IMR-90 (cell line): ENCODE measurements around the gene CDH26. TPM values are rescaled to one million over a fixed set of nuclear protein-coding genes. Genes with fewer than 3 reads are reported as not detected.

Experiments used
- ATAC-seq: fragments of 200-7000 bp; cut with Tn5 transposase; 2 replicates; pipeline ENCODE4 v1.9.1; 2020; ENCODE audit warnings: low read depth, mild to moderate bottlenecking, moderate library complexity
- BruUV-seq: library from RNA; stranded (reverse); fragments of 400-500 nt; replicated peaks from 2 replicates; lab custom pipeline; 2021; lab: Mats Ljungman, UMichigan
- CTCF ChIA-PET: fragments of 300-600 bp; formaldehyde crosslinking; extraction: SDS; loops from one replicate; lab custom pipeline; 2021; ENCODE audit warnings: antibody characterized with exemption; lab: Yijun Ruan, JAX
- POLR2A ChIA-PET: fragments of 300-600 bp; sonication (Branson Sonifier 250); formaldehyde crosslinking; loops from one replicate; lab custom pipeline; 2022; ENCODE audit warnings: antibody characterized with exemption; ENCODE audit not compliant: unreplicated experiment; lab: Charles Lee
- DNase-seq: peaks from one replicate; pipeline ENCODE4 v3.0.0; 2013
- H2AFZ ChIP-seq: replicated peaks from 2 replicates; pipeline ENCODE3; 2013; ENCODE audit warnings: low read length, mild to moderate bottlenecking; ENCODE audit not compliant: poor library complexity
- H2AK5ac ChIP-seq: 2 replicates; pipeline ENCODE4 v1.6.1; 2013; ENCODE audit warnings: low read depth, low read length, inconsistent platforms
- H2AK9ac ChIP-seq: replicated peaks from 2 replicates; pipeline ENCODE3; 2013; ENCODE audit warnings: mild to moderate bottlenecking, low read depth, low read length, moderate library complexity; ENCODE audit not compliant: poor library complexity
- H2BK120ac ChIP-seq: 2 replicates; pipeline ENCODE4 v1.6.1; 2013; ENCODE audit warnings: low read depth, low read length, inconsistent platforms
- H2BK15ac ChIP-seq: 3 replicates; pipeline ENCODE4 v1.6.1; 2013; ENCODE audit warnings: low read depth, low read length, inconsistent platforms
- H2BK20ac ChIP-seq: 2 replicates; pipeline ENCODE4 v1.6.1; 2013; ENCODE audit warnings: low read depth, mild to moderate bottlenecking, inconsistent platforms, low read length, moderate library complexity
- H2BK5ac ChIP-seq: 2 replicates; pipeline ENCODE4 v1.6.1; 2013; ENCODE audit warnings: mild to moderate bottlenecking, low read depth, low read length, inconsistent platforms; ENCODE audit not compliant: poor library complexity, severe bottlenecking
- H3K14ac ChIP-seq: replicated peaks from 2 replicates; pipeline ENCODE4 v1.6.1; 2013; ENCODE audit warnings: low read depth, low read length, inconsistent platforms
- H3K18ac ChIP-seq: 2 replicates; pipeline ENCODE4 v1.6.1; 2013; ENCODE audit warnings: low read depth, low read length, control low read depth
- H3K23ac ChIP-seq: 2 replicates; pipeline ENCODE4 v1.6.1; 2013; ENCODE audit warnings: low read depth, low read length, inconsistent platforms
- H3K27ac ChIP-seq: 2 replicates; pipeline ENCODE4 v1.5.1; 2013; ENCODE audit warnings: mild to moderate bottlenecking, control low read depth, low read length; ENCODE audit not compliant: insufficient read depth
- H3K27me3 ChIP-seq: 2 replicates; pipeline ENCODE4 v1.6.1; 2013; ENCODE audit warnings: low read length; ENCODE audit not compliant: control insufficient read depth, insufficient read depth
- H3K36me3 ChIP-seq: 2 replicates; pipeline ENCODE4 v1.6.1; 2013; ENCODE audit warnings: low read length, mixed read lengths; ENCODE audit not compliant: control insufficient read depth, insufficient read depth
- H3K4ac ChIP-seq: 2 replicates; pipeline ENCODE4 v1.6.1; 2013; ENCODE audit warnings: low read depth, low read length, inconsistent platforms
- H3K4me1 ChIP-seq: 2 replicates; pipeline ENCODE4 v1.6.1; 2013; ENCODE audit warnings: low read length, mixed read lengths; ENCODE audit not compliant: control insufficient read depth, insufficient read depth
- H3K4me2 ChIP-seq: 2 replicates; pipeline ENCODE4 v1.6.1; 2013; ENCODE audit warnings: low read depth, mild to moderate bottlenecking, control low read depth, low read length, moderate library complexity
- H3K4me3 ChIP-seq: 2 replicates; pipeline ENCODE4 v1.5.1; 2013; ENCODE audit warnings: low read depth, mild to moderate bottlenecking, control low read depth, low read length, moderate library complexity; ENCODE audit not compliant: insufficient read depth
- H3K56ac ChIP-seq: 2 replicates; pipeline ENCODE4 v1.6.1; 2013; ENCODE audit warnings: low read length, inconsistent platforms; ENCODE audit not compliant: insufficient read depth; ENCODE audit errors: extremely low read depth
- H3K79me1 ChIP-seq, 2 experiments: 2 replicates each; pipeline ENCODE4 v1.6.1; 2013; ENCODE audit warnings: low read length in 2 of 2, inconsistent platforms in 1 of 2, low read depth in 1 of 2
- H3K9ac ChIP-seq: 2 replicates; pipeline ENCODE4 v1.6.1; 2013; ENCODE audit warnings: low read depth, low read length, control low read depth
- H3K9me1 ChIP-seq: 2 replicates; pipeline ENCODE4 v1.6.1; 2013; ENCODE audit warnings: low read length, inconsistent platforms; ENCODE audit not compliant: insufficient read depth
- H3K9me3 ChIP-seq: 2 replicates; pipeline ENCODE4 v1.6.1; 2013; ENCODE audit warnings: low read length; ENCODE audit not compliant: control insufficient read depth, insufficient read depth
- H4K20me1 ChIP-seq: 2 replicates; pipeline ENCODE4 v1.6.1; 2013; ENCODE audit warnings: low read length, inconsistent platforms; ENCODE audit not compliant: insufficient read depth
- H4K5ac ChIP-seq: 2 replicates; pipeline ENCODE4 v1.6.1; 2013; ENCODE audit warnings: mild to moderate bottlenecking, low read depth, low read length, control low read depth
- H4K8ac ChIP-seq, 2 experiments: 2 replicates each; pipeline ENCODE4 v1.6.1; 2013; ENCODE audit warnings: low read depth in 2 of 2, low read length in 2 of 2, control low read depth in 1 of 2, inconsistent platforms in 1 of 2
- H4K91ac ChIP-seq: 2 replicates; pipeline ENCODE4 v1.6.1; 2013; ENCODE audit warnings: low read depth, low read length, inconsistent platforms; ENCODE audit not compliant: insufficient read depth
- CHD1 ChIP-seq: IDR thresholded peaks from 2 replicates; pipeline ENCODE4 v1.6.1; 2012; ENCODE audit warnings: low read depth, low read length, improper control_type of control experiment
- NFE2L2 ChIP-seq: fragments of 150-350 bp; IDR thresholded peaks from 2 replicates; pipeline ENCODE4 v1.6.1; 2016; ENCODE audit warnings: low read depth, mild to moderate bottlenecking, low read length
- SMC3 ChIP-seq: fragments of 150-350 bp; IDR thresholded peaks from 2 replicates; pipeline ENCODE4 v1.6.1; 2016; ENCODE audit warnings: low read depth, mild to moderate bottlenecking, antibody characterized with exemption, low read length, moderate library complexity
- WGBS, 2 experiments: methylation state at CpG; one replicate each; pipeline versions ENCODE4 v1.1.5 to v1.1.7; 2013; ENCODE audit warnings: missing lambda C conversion rate in 2 of 2; ENCODE audit not compliant: insufficient read length in 1 of 2; ENCODE audit errors: extremely low coverage in 2 of 2; 5-methylcytosine and 5-hydroxymethylcytosine counted together
- dilution Hi-C: fragments of 300-500 bp; cut with HindIII; formaldehyde crosslinking; loops from one replicate; pipeline ENCODE4 v1.14.3; 2018; ENCODE audit warnings: low sequenced_read_pairs; ENCODE audit not compliant: unreplicated experiment
- in situ Hi-C: fragments of 300-500 bp; cut with MboI; formaldehyde crosslinking; loops from 3 replicates; pipeline ENCODE4 v1.14.3; 2019; ENCODE audit warnings: low sequenced_read_pairs, inconsistent platforms, mixed read lengths
- intact Hi-C: fragments of 100-400 bp; cut with micrococcal nuclease; formaldehyde crosslinking; loops from 2 replicates; pipeline ENCODE4 v1.10.0; 2022
- polyA plus RNA-seq, 3 experiments: library from polyadenylated mRNA; depleted of rRNA; stranded (reverse); fragments of >200 nt; gene quantifications; 2 replicates each; pipeline ENCODE4 v1.2.3, GENCODE V29; 2012; ENCODE audit warnings: low replicate concordance in 1 of 3
- total RNA-seq: library from RNA; depleted of rRNA; stranded (reverse); fragments of >200 nt; gene quantifications from 2 replicates; pipeline ENCODE4 v1.2.3, GENCODE V29; 2012

The CDH26 gene
- total and polyA plus RNA-seq, 2 of the 4 experiments (the other 2 are of a cell fraction): not detected

- H2BK5ac ChIP-seq: no peak overlapping the region
- H3K14ac ChIP-seq: no peak overlapping the region
- WGBS, 2 experiments: no CpG with 5 or more reads among the region's 1 CpG
- no peak overlapping the region for H3K9ac ChIP-seq
- no peak overlapping the region for H4K91ac ChIP-seq
- BruUV-seq: no TSS peak
- H2BK120ac ChIP-seq: no peak overlapping the region
- no peaks in the 10 kb centered on the region for H3K36me3 ChIP-seq
- no peak overlapping the region for H2AK5ac ChIP-seq
- H4K20me1 ChIP-seq: no peaks in the 10 kb centered on the region
- H3K79me1 ChIP-seq: no peaks in the 10 kb centered on the region
- intact Hi-C loops (no loop called here), in situ Hi-C loops (no loop called here), dilution Hi-C loops (no loop called here)
- no peak overlapping the region for H2BK20ac ChIP-seq
- no peak overlapping the region for H3K4me3 ChIP-seq
- no peak overlapping the region for H2AFZ ChIP-seq
- H3K4me1 ChIP-seq: no peaks in the 10 kb centered on the region
- no peak overlapping the region for H2BK15ac ChIP-seq
- no peak overlapping the region for H3K23ac ChIP-seq
- H2AK9ac ChIP-seq: no peak overlapping the region
- POLR2A ChIA-PET: no interaction called here
- no peak overlapping the region for H3K27ac ChIP-seq
- no peak overlapping the region for H3K18ac ChIP-seq
- no peak overlapping the region for H3K56ac ChIP-seq
- H4K5ac ChIP-seq: no peak overlapping the region
- peaks cover 7% of the 10 kb centered on the region; the same call in 1 of the 2 replicates for H3K27me3 ChIP-seq
- DNase-seq: no peak
- ATAC-seq: no peak
- H3K4me2 ChIP-seq: no peak overlapping the region
- no peaks in the 10 kb centered on the region; the same call in 1 of the 2 replicates for H3K9me1 ChIP-seq
- peaks cover 2% of the 10 kb centered on the region for H3K9me3 ChIP-seq
- H3K4ac ChIP-seq: no peak overlapping the region
- TF ChIP-seq SMC3 (no peak), NFE2L2 (no peak), CHD1 (no peak)
- CTCF ChIA-PET: no interaction called here
- no peak overlapping the region for H4K8ac ChIP-seq
These were observed 72.2 kb downstream of the CDH26 start for GRCh38 chr20:60030471-60030870.
